Left lobe of liver (tissue), 2 donors: Measurements from ENCODE around the gene HHIPL1. TPM values are rescaled to one million over a fixed set of nuclear protein-coding genes. Genes with fewer than 3 reads are reported as not detected.

Experiments used
- ATAC-seq: fragments of 200-7000 bp; cut with Tn5 transposase; one replicate; pipeline ENCODE4 v1.9.1; 2020; ENCODE audit warnings: mild to moderate bottlenecking, moderate library complexity
- DNase-seq: peaks from one replicate; pipeline ENCODE4 v3.0.0-alpha.2; 2020; ENCODE audit warnings: low spot score
- total RNA-seq: library from RNA; stranded (reverse); gene quantifications from one replicate; pipeline ENCODE4 v1.2.1, GENCODE V29; 2021
- donor health status: DM: no; HTN: no; CAD: no; lungs with moderate emphysema.
- donor health status: DM: no; HTN: yes; CAD: no.

HHIPL1 gene
- total RNA-seq, 1 donor from 2014 or later, result 0.96 TPM

GRCh38 chr14:99673305-99674063 is 28.6 kb downstream of the HHIPL1 start:
- no peak for ATAC-seq
- no peak for DNase-seq

- no peak for ATAC-seq
These were observed 29.2 kb downstream of the HHIPL1 start for GRCh38 chr14:99674064-99674650.

DNA sequence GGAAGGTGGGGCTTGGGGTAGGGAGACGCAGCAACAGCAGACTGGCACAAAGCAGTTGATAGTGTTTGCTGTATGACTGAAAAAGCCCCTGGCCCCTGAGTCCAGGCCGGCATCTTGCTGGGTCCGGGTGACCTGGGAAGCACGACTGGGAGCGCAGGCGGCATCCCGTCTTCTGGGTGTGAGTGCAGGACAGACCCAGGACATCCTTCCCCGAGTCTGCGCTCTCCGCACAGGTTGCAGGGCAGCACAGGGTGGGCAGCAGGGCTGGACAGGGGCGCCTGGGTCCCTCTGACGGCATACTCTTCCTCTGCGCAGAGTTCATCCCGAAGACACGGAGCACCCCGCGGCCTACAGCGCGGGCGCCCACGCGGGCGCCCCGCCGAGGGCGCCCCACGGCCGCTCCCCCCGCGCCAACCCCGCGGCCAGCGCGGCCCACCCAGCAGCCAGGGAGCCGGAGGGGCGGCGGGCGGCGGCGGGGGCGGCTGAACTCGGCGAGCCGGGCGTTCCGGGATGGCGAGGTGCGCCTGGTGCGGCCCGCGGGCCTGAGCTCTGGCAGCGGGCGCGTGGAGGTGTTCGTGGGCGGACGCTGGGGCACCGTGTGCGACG is 29.9 kb downstream of the HHIPL1 start:
- DNase-seq, result no peak
- no peak for ATAC-seq

More at GRCh38 chr14:99674064-99674650, 29.2 kb downstream of the HHIPL1 start:
- DNase-seq, result no peak

DNA sequence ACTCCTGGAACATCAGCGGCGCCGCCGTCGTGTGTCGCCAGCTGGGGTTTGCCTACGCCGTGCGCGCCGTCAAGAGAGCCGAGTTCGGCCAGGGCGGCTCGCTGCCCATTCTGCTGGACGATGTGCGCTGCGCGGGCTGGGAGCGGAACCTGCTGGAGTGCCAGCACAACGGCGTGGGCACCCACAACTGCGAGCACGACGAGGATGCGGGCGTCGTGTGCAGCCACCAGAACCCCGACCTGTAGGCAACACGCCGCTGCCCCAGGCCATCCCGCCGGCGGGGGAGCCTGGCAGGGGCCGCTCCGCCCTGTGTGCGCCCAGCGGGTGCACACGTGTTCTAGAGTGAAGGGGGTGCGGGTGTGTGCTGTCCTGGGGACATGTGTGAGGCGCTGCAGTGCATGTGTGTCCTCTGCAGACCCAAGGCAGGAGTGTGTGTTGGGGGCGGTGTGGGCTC is 30.5 kb downstream of the HHIPL1 start:
- no peak for DNase-seq
- no peak for ATAC-seq

DNA sequence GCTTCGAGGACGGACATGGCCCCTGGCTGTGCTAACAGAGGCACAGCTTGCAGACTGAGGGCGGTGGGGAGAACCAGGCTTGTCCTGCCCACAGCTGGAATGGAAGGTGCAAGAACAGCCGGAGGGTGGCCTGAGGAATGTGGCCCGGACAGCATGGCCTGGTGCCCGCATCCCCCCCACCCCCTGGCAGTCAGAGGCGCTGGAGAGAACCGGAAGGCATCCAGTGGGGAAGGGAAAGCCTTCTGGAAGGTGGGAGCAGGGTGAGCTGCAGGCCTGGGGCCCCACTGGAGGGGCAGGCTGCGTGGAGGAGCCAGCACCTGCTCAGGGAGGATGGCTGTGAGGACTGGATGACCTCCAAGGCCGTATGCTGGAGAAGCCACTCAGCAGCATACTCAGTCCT is 31.0 kb downstream of the HHIPL1 start:
- DNase-seq (no peak), ATAC-seq (no peak)

- no peak for DNase-seq
These were observed 31.7 kb downstream of the HHIPL1 start for GRCh38 chr14:99676657-99677056.

GRCh38 chr14:99677231-99678140 is 32.6 kb downstream of the HHIPL1 start:
- DNase-seq, result no peak

More at GRCh38 chr14:99676657-99677056, 31.7 kb downstream of the HHIPL1 start:
- ATAC-seq, result no peak

DNA sequence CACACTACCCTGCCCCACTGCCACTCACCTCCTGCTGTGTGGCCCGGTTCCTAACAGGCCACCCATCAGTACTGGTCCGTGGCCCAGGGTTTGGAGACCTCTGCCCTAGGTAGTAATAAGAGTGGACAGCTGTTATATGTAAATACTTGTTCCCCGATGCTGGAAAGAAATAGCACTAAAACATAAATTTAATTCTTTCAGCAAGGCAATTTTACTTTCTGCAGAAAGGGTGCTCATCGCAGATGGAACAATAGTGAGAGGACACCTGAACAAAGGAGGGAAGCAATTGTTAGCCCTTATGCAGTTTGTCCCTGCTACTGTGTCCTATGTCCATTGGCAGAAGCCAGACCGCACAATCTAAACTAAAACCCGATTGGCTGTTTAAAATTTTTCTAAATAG is 33.3 kb downstream of the HHIPL1 start:
- ATAC-seq, result no peak
- DNase-seq, result no peak

More at GRCh38 chr14:99677231-99678140, 32.6 kb downstream of the HHIPL1 start:
- no peak for ATAC-seq

GRCh38 chr14:99679111-99679510 is 34.2 kb downstream of the HHIPL1 start:
- ATAC-seq, result no peak
- DNase-seq, result no peak

DNA sequence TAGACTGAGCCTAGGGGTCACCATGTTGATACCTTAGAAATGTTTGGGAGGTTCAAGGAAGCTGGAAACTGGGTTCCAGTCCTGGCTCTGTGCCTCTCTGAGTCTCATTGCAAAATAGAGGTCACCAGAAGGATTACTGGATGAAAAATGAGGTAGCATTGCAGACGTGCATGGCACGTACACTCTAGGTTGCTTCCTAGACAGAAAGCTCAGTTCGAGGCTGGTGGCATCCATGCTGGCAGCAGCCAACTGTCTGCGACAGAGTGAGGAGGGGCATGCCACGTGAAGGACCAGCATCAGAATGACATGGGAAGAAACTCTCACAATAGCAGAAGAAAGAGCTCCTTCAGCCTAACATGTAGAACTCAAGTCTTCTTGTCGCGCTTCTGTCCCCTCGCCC is 34.6 kb downstream of the HHIPL1 start:
- ATAC-seq (no peak), DNase-seq (no peak)

GRCh38 chr14:99679996-99680395 is 35.1 kb downstream of the HHIPL1 start:
- DNase-seq (peak; percentile 36), ATAC-seq (no peak)

GRCh38 chr14:99681101-99681831 is 36.3 kb downstream of the HHIPL1 start:
- ATAC-seq (no peak), DNase-seq (peak; percentile 22)

GRCh38 chr14:99681832-99682148 is 36.9 kb downstream of the HHIPL1 start:
- ATAC-seq (no peak), DNase-seq (peak; percentile 41)

DNA sequence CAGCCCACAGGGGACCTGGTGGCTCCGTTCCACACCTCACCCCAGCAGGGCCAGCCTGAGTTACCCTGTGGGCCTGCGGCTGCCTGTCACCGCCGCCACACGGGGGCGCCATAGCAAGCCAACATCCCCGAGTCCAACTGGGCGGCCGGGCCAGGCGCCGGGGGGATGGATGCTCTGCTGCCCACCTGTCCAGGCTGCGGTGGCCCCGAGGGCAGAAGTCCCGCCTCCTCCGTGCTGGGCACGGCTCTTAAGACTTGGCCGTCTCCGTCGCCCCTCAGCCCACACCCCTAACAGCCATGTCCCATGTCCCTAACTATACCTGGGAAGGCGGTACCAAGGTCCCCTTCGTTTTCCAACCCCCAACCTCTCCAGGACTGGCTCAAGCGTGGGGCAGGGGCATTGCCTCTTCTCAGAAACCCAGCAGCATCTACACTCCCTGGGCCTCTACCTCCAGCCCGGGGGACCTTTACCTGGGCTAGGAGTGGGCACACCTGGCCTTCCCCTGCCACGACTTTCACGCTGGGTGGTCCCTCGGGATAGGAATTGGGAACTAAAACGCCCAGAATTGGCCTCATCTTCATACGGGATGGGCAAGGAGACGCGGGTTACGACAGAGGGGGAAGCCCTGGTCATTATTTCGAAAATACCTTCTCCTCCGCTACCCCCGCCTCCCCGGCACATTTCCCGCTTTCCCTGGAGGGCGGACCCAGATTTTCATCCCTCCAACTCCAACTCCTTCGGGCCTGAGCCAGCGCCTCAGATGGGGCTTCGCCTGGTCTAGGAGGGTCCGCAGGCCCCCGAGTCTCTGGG is 38.1 kb downstream of the HHIPL1 start:
- DNase-seq (peak; percentile 83), ATAC-seq (peak; percentile 67)

DNA sequence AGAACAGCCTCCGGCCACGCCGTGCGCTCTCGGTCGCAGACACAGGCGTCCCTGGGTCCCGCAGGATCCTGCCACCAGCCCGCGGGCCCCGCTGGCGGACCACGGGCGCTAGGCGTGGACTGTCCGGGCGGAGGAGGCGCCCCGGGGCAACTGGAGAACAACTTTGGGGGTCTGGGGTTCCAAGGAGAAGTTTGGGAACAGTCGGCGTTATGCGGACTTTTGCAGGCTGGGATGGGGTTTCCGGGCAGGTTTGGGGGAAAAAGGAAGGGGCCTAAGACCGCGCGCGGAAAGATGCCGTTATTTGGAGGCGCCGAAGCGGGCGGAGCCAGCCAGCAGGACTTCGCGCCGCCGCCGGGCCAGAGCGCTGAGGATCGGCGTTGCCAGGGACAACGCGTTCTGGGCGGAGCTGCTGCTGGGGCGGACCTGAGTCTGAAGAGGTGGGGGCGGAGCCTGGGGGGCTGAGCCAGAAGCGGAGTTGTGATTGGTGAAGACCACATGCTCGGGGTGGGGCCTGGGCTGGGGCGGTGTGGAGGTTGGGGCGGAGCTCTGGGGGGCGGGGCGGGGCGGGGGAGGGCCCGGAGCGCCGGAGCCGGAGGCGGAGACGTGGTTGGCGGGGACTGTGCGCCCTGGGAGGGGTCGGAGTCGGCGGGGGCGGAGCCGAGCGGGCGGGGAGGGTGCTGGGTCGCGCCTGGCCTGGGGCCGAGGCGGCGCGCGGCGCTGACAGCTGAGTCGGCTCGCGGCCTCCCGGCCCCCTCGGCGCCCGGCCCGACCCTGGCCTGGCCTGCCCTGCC is 38.9 kb downstream of the HHIPL1 start, which contains the start of gene CYP46A1:
Gene CYP46A1 (plus strand): TSS at position 680 of the 791 bp plus-strand sequence. CDS start 120 bp downstream, outside the sequence.
- ATAC-seq (peak; percentile 88), DNase-seq (peak; percentile 100)

DNA sequence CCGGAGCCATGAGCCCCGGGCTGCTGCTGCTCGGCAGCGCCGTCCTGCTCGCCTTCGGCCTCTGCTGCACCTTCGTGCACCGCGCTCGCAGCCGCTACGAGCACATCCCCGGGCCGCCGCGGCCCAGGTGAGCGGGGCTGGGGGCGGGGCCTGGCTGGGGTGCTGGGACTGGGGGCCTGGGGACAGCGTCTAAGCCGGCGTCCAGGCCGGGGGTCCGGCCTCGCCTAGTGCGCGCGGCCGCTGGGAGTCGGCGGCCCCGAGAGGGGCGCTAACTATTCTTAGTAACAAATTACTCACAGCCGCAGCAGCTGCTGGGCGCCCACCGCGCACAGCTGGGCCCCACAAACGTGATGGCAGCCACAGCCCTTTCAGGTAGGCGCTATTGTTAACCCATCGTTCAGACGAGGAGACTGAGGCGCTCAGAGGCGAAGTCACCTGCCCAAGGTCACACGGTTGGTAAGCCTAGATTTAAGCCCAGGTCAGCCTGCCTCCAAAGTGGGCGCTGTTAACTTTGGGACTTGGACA is 39.5 kb downstream of the HHIPL1 start:
- ATAC-seq, result no peak
- no peak for DNase-seq

DNA sequence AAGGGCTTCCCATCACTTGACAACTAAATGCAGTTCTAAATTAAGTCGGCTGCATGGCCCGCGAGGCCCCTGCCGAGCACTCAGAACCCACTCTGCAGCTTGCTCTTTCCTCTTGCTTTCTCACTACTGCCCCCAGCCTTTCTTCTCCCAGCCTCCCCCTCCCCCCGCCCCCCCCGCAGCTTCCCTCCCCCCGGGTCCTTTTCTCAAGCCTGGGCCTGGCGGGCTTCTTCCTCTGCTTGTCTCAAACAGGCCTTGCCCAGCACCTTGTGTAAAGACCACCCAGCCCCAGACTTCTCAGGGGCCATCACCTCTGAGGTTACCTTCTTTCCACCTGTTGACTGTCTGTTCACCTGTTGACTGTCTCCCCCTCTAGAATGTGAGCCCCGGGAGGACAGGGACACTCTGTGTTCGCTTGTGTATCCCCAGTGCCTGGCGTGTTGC is 40.2 kb downstream of the HHIPL1 start:
- ATAC-seq, result no peak
- peak; percentile 41 for DNase-seq

GRCh38 chr14:99685596-99685995 is 40.7 kb downstream of the HHIPL1 start:
- DNase-seq, result peak; percentile 31

More at GRCh38 chr14:99685596-99685995, 40.7 kb downstream of the HHIPL1 start:
- ATAC-seq, result no peak
